CD1c-positive myeloid dendritic cell (primary cell): ENCODE results near the gene VAPB.

Experiments used
- DNase-seq: peaks from one replicate; pipeline ENCODE4 v3.0.0-alpha.2; 2016; ENCODE audit errors: extremely low spot score

The VAPB gene

DNA sequence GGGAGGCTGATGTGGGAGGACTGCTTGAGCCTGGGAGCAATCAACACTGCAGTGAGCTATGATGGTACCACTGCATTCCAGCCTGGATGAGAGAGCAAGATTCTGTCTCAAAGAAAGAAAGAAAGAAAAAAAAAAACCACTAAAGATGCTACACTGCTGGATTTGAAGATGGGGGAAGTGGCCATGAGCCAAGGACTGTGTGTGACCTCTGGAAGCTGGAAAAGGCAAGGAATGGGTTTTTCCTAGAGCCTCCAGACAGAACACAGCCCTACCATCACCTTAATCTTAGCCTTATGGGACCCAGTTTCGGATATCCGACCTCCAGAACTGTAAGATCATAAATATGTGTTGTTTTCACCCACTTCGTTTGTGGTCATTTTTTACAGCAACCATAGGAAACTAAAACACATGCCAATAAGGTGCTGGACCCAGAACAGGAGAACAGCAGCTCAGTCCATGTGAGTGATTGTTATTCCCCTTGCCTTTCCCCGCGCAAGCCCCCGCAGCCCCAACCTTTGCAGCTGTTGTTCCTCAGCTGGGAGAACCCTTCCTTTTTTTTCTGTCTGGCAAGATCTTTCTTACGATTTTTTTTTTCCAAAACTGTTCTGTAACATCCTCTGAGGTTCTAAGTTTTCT lies 11.1 kb upstream of the VAPB start:
- DNase-seq = no peak

GRCh38 chr20:58378704-58379103 lies 10.3 kb upstream of the VAPB start:
- DNase-seq = no peak

DNA sequence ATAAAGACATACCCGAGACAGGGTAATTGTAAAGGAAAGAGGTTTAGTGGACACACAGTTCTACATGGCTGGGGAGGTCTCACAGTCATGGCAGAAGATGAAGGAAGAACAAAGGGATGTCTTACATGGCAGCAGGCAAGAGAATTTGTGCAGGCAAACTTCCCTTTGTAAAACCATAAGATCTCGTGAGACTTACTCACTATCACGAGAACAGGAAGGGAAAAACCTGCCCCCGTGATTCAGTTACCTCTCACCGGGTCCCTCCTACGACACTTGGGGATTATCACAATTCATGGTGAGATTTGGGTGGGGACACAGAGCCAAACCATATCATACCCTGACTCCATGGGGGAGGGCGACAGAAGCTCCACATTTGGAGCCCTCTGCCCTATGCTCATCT lies 7.4 kb upstream of the VAPB start:
- DNase-seq = no peak

DNA sequence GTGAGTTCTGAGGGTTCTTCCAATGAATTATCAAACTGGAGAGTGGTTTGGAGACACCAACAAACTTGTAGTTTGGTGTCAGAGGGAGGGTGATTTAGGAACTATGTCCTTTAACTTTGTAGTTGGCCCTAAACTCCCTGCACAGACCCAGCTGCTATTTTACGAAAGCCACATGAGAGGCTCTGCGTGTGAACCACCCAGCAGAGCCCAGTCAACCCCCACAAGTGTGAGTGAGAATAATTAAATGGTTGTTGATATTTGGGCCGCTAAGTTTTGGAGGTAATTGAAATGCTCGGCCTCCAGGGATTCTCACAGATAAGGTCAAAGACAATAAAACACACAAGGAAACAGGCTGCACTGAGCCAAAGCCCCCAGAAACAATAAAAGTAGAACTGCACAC lies 6.9 kb upstream of the VAPB start:
- no peak for DNase-seq

- DNase-seq = no peak
Measured at GRCh38 chr20:58384821-58385220, 4.2 kb upstream of the VAPB start.

- DNase-seq = no peak
Measured at GRCh38 chr20:58388028-58388601, 914 bp upstream of the VAPB start.

DNA sequence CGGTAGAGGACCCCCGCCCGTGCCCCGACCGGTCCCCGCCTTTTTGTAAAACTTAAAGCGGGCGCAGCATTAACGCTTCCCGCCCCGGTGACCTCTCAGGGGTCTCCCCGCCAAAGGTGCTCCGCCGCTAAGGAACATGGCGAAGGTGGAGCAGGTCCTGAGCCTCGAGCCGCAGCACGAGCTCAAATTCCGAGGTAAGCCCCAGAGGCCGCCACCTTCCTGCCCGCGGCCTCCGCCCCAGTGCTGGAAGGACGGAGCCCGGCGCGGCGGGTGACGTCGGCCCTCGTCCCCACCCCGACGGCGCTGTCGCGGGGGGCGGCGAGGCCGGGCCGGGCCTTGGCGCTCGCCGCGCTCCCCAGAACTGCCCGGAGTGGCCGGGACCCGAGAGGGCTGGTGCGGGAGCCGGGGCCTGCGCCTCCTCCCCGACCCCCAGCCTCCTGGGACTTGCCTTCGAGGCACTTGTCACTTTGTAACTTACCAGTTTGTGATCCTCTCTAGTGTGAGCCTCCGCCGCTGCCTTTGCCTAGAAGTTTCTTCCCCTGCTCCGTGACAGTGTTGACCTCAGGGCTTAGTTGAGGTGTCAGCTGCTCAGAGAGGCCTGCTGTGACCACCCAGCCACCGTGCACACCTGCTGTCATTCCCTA lies 417 bp downstream of the VAPB start:
- peak; percentile 71 for DNase-seq

DNA sequence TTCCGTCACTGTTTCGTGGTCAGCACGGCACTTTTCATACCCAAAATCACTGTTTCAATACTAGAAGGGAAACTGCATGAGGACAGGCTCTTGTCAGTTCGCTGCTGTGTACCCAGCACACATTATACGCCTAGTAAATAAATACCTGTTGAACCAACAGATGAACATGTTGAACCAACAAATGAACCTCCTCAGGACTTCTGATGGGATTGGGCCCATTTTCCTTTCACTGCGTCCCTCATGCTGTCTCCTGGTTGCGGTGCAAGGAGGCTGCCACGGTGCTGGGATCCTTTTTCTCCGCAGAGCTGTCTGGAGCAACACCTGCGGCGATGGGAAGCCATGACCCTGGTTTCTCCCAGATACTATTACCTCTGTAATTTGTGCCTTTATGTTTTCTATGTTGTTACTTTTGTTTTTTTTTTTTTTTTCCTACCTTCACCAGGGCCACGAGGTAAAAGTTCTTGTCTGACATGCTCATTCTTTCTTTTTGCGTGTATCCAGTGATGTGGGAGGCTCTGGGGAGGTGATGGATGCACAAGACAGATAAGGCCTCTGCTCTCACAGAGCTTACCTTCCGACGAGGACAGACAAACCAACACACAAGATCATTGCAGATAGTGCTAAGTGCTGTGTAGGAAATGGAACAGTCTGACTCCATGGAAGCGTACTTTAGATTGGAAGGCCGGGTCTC lies 1.1 kb downstream of the VAPB start:
- DNase-seq = no peak

GRCh38 chr20:58390659-58391035 lies 1.6 kb downstream of the VAPB start:
- no peak for DNase-seq

DNA sequence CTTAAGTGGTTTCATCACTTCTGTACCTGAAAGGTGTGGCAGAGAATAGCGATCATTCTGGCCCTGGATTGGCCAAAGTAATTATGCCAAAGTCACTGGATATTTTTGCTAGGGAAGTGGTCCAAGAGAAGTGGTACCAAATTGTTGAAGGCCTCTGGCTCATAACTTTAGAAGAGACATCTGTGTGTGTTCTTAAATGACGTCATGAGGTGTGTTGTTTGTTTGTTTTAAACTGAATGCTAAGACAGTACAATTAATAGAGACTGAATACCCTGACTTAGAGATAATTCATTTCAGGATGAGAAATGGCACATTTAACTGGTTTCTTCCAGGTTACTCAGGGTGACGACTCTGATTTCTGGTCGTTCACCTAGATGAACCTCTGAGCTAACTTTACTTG lies 3.3 kb downstream of the VAPB start:
- no peak for DNase-seq

- no peak for DNase-seq
Measured at GRCh38 chr20:58393299-58393698, 4.3 kb downstream of the VAPB start.

DNA sequence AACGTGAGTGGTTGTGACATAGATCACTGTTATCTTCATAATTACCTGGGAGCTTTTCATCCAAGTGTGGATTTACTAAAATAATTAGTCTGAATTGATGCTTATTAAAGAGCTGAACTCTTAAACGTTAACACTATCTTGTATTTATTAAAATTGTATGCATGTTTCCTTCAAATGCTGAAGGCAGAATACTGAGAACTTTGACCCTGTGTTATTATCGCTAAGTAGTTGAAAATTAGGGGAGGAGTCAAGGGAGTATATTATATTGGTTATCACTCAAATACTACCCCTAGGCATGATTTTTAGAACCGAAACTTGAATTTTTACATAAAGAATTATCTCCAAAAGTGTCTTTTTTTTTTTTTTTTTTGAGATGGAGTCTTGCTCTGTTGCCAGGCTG lies 5.8 kb downstream of the VAPB start:
- DNase-seq = no peak

DNA sequence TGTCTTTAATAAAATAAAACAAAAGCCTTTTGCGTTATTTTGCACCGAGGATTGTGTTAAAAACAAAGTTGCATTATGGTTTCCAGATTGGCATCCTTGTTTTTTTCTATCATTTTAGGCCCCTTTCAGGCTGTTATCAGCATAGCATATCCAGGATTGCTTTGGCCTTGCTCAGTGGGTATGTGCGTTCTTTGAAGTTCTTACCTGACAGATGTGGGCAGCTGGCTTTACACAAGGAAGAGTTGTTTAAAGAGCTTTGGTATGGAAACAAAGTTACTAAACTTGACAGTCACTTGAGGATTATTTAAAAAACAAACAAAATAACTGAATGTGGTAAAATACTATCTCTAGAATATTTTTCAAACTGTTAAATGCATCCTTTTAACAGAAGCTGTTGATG lies 6.6 kb downstream of the VAPB start:
- no peak for DNase-seq

GRCh38 chr20:58397429-58397828 lies 8.4 kb downstream of the VAPB start:
- no peak for DNase-seq

- DNase-seq = no peak
Measured at GRCh38 chr20:58398254-58398653, 9.2 kb downstream of the VAPB start.

- no peak for DNase-seq
Measured at GRCh38 chr20:58399926-58400325, 10.9 kb downstream of the VAPB start.

- DNase-seq = no peak
Measured at GRCh38 chr20:58401162-58401561, 12.1 kb downstream of the VAPB start.

GRCh38 chr20:58402305-58402704 lies 13.3 kb downstream of the VAPB start:
- no peak for DNase-seq

- DNase-seq = no peak
Measured at GRCh38 chr20:58402827-58403226, 13.8 kb downstream of the VAPB start.

- DNase-seq = no peak
Measured at GRCh38 chr20:58403272-58403671, 14.2 kb downstream of the VAPB start.

- no peak for DNase-seq
Measured at GRCh38 chr20:58405504-58406291, 16.7 kb downstream of the VAPB start.

- DNase-seq = no peak
Measured at GRCh38 chr20:58406422-58407001, 17.5 kb downstream of the VAPB start.
